MM.1S (cell line): Measurements from ENCODE around the gene RAB11FIP4.

Experiments used
- DNase-seq: peaks from one replicate; pipeline ENCODE4 v3.0.0-alpha.2; 2015
- H2AFZ ChIP-seq: fragments of 300-600 bp; sonication (generic); 2 replicates; pipeline ENCODE4 v1.6.0; 2016; ENCODE audit warnings: antibody characterized with exemption, low read length
- H3F3A ChIP-seq: fragments of 300-600 bp; sonication (generic); 2 replicates; pipeline ENCODE4 v1.6.1; 2016; ENCODE audit warnings: mild to moderate bottlenecking, antibody characterized with exemption, low read length, moderate library complexity, mixed read lengths; ENCODE audit not compliant: insufficient read depth
- H3K27ac ChIP-seq: fragments of 300-600 bp; sonication (generic); 2 replicates; pipeline ENCODE4 v1.5.1; 2016; ENCODE audit warnings: mild to moderate bottlenecking, low read length
- H3K27me3 ChIP-seq: fragments of 300-600 bp; sonication (generic); replicated peaks from 2 replicates; pipeline ENCODE4 v1.6.0; 2016; ENCODE audit warnings: low read length; ENCODE audit not compliant: insufficient read depth
- H3K36me3 ChIP-seq: fragments of 300-600 bp; sonication (generic); replicated peaks from 2 replicates; pipeline ENCODE4 v1.6.1; 2016; ENCODE audit warnings: mild to moderate bottlenecking, low read length, mixed read lengths; ENCODE audit not compliant: insufficient read depth
- H3K4me1 ChIP-seq: fragments of 300-600 bp; sonication (generic); 2 replicates; pipeline ENCODE4 v1.6.1; 2016; ENCODE audit warnings: low read length, mixed read lengths
- H3K4me2 ChIP-seq: fragments of 300-600 bp; sonication (generic); 2 replicates; pipeline ENCODE4 v1.6.0; 2016; ENCODE audit warnings: low read depth, low read length
- H3K4me3 ChIP-seq: fragments of 300-600 bp; sonication (generic); 2 replicates; pipeline ENCODE4 v1.5.1; 2016; ENCODE audit warnings: low read length, mixed read lengths
- H3K79me2 ChIP-seq: fragments of 300-600 bp; sonication (generic); 2 replicates; pipeline ENCODE4 v1.6.1; 2016; ENCODE audit warnings: mixed run types, low read length, mixed read lengths
- H3K9ac ChIP-seq: fragments of 300-600 bp; sonication (generic); 2 replicates; pipeline ENCODE4 v1.6.1; 2016; ENCODE audit warnings: low read length, mixed read lengths
- H3K9me2 ChIP-seq: fragments of 300-600 bp; sonication (generic); replicated peaks from 2 replicates; pipeline ENCODE4 v1.6.1; 2016; ENCODE audit warnings: mild to moderate bottlenecking, low read length, mixed read lengths; ENCODE audit not compliant: insufficient read depth
- H3K9me3 ChIP-seq: fragments of 300-600 bp; sonication (generic); replicated peaks from 2 replicates; pipeline ENCODE4 v1.6.1; 2016; ENCODE audit warnings: mild to moderate bottlenecking, low read length, mixed read lengths; ENCODE audit not compliant: insufficient read depth
- H4K20me1 ChIP-seq: fragments of 300-600 bp; sonication (generic); 2 replicates; pipeline ENCODE4 v1.6.1; 2016; ENCODE audit warnings: mild to moderate bottlenecking, low read length, moderate library complexity, mixed read lengths; ENCODE audit not compliant: insufficient read depth
- EZH2 ChIP-seq: fragments of 300-600 bp; sonication (generic); optimal IDR thresholded peaks from 2 replicates; pipeline ENCODE3; 2017; ENCODE audit warnings: low read depth, mild to moderate bottlenecking, antibody characterized with exemption, low read length, mixed read lengths
- EZH2phosphoT487 ChIP-seq: fragments of 300-600 bp; sonication (generic); IDR thresholded peaks from 2 replicates; pipeline ENCODE4 v1.6.1; 2018; ENCODE audit warnings: antibody characterized with exemption, low read length
- TF ChIP-seq, protein P1 (sequence below): fragments of 300-600 bp; sonication (generic); IDR thresholded peaks from 2 replicates; pipeline ENCODE4 v1.5.1; 2016; ENCODE audit warnings: antibody characterized with exemption, low read length, mixed read lengths

The RAB11FIP4 gene

DNA sequence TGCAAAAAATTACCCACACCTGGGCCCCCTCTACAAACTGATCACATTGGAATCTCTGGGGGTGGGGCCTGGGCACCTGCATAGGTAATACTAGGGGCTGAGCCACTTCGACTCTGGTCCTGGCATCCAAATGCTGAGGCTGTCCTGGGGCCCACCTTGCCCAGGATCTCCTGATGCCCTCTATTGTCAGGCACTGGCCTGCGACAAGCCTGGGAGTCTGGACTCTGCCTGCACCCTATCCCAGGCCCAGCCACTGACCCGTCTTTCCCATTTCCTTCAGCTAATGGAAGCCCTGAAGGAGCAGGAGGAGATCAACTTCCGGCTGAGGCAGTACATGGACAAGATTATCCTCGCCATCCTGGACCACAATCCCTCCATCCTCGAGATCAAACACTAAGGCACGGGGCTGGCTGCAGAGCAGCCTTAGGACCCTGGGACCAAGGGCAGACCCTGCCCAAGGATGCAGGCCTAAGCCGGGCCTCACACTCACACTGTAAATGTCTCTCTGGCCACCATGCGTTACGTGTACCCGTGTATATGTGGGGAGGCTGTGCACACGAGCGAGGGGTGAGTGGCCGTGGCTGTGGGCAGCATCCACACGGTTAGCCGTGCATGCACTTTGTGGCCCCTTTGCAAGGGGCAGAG lies 140.0 kb downstream of the RAB11FIP4 start:
- H3K27me3 ChIP-seq: no peaks in the 10 kb centered on the region

DNA sequence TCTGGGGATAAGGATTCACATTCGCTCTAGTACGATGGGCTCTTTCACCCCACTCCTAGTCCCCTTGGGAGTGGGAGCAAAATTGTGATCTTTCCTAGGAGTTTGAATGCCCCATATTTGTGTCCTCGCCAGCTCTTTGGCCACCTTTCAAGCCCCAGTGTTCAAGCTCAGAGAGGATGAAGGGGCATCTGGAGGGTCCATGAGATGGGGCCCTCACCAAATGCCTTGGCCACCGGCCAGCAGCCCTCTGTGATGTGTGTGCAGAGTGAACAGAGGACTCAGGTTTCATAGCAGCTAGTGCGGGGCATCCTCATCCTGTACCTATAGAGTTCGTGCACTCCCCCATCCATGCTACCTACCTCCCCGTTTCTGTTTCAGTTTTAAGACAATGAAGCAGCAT lies 140.6 kb downstream of the RAB11FIP4 start:
- H3K27me3 ChIP-seq: no peaks in the 10 kb centered on the region
- TF ChIP-seq EZH2phosphoT487 (no peak), EZH2 (no peak)
- TF ChIP-seq, protein P1, sequence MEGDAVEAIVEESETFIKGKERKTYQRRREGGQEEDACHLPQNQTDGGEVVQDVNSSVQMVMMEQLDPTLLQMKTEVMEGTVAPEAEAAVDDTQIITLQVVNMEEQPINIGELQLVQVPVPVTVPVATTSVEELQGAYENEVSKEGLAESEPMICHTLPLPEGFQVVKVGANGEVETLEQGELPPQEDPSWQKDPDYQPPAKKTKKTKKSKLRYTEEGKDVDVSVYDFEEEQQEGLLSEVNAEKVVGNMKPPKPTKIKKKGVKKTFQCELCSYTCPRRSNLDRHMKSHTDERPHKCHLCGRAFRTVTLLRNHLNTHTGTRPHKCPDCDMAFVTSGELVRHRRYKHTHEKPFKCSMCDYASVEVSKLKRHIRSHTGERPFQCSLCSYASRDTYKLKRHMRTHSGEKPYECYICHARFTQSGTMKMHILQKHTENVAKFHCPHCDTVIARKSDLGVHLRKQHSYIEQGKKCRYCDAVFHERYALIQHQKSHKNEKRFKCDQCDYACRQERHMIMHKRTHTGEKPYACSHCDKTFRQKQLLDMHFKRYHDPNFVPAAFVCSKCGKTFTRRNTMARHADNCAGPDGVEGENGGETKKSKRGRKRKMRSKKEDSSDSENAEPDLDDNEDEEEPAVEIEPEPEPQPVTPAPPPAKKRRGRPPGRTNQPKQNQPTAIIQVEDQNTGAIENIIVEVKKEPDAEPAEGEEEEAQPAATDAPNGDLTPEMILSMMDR: no peak
- no peak overlapping the region for H2AFZ ChIP-seq
- H3K9me3 ChIP-seq: no peaks in the 10 kb centered on the region
- DNase-seq: no peak
- H3K9me2 ChIP-seq: no peaks in the 10 kb centered on the region
- no peak overlapping the region for H3K4me3 ChIP-seq
- H3F3A ChIP-seq: peaks cover 20% of the 10 kb centered on the region
- H3K36me3 ChIP-seq: no peaks in the 10 kb centered on the region
- H3K4me1 ChIP-seq: peaks cover 22% of the 10 kb centered on the region
- H3K4me2 ChIP-seq: no peak overlapping the region
- no peaks in the 10 kb centered on the region for H3K79me2 ChIP-seq
- no peak overlapping the region for H3K9ac ChIP-seq
- H3K27ac ChIP-seq: no peak overlapping the region
- H4K20me1 ChIP-seq: no peaks in the 10 kb centered on the region

More for the DNA sequence above, 140.0 kb downstream of the RAB11FIP4 start:
- no peak overlapping the region for H3K27ac ChIP-seq
- H3K9ac ChIP-seq: no peak overlapping the region
- no peaks in the 10 kb centered on the region for H3K9me3 ChIP-seq
- DNase-seq: no peak
- TF ChIP-seq EZH2: no peak
- TF ChIP-seq EZH2phosphoT487: no peak
- TF ChIP-seq, protein P1: no peak
- no peaks in the 10 kb centered on the region for H3K36me3 ChIP-seq
- no peak overlapping the region for H2AFZ ChIP-seq
- no peaks in the 10 kb centered on the region for H3K79me2 ChIP-seq
- no peak overlapping the region for H3K4me3 ChIP-seq
- peaks cover 20% of the 10 kb centered on the region for H3F3A ChIP-seq
- peaks cover 20% of the 10 kb centered on the region for H3K4me1 ChIP-seq
- H4K20me1 ChIP-seq: no peaks in the 10 kb centered on the region
- no peak overlapping the region for H3K4me2 ChIP-seq
- H3K9me2 ChIP-seq: no peaks in the 10 kb centered on the region

DNA sequence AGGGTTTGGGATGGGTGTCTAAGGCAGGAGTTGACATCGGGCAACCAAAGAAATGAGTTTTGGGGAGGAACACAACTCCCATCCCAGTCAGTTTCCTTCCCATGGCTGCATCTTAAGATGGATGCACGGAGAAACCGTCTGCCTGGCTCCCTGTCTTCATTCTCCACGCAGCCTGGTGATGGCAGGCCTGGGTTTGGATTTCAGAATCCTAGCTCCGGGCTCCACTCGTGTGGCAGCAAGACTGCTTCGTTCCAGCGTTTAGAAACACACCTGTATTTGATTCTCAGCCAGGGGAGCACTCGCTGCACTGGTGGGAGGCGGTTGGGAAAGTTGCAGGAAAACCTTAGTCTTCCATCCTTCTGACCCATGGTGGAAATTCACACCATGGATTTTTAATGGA lies 141.1 kb downstream of the RAB11FIP4 start:
- TF ChIP-seq EZH2: no peak
- no peak for TF ChIP-seq EZH2phosphoT487
- TF ChIP-seq, protein P1: no peak
- Histone ChIP-seq H3K36me3 (no peaks in the 10 kb centered on the region), H2AFZ (no peak overlapping the region), H3K27me3 (no peaks in the 10 kb centered on the region), H3K9ac (no peak overlapping the region), H3K9me3 (no peaks in the 10 kb centered on the region), H3F3A (peaks cover 20% of the 10 kb centered on the region), H3K27ac (no peak overlapping the region), H4K20me1 (no peaks in the 10 kb centered on the region), H3K79me2 (no peaks in the 10 kb centered on the region), H3K4me3 (no peak overlapping the region), H3K4me2 (no peak overlapping the region), H3K9me2 (no peaks in the 10 kb centered on the region), H3K4me1 (peaks cover 22% of the 10 kb centered on the region)
- no peak for DNase-seq
